DND-41 (cell line): ENCODE measurements around the gene CD276.

Source experiments
- EZH2 ChIP-seq: IDR thresholded peaks from 3 replicates; pipeline ENCODE4 v1.6.1; 2012; ENCODE audit warnings: borderline replicate concordance, low read depth, mild to moderate bottlenecking, moderate library complexity, low read length, inconsistent platforms; ENCODE audit not compliant: severe bottlenecking
- TF ChIP-seq, protein P1 (sequence below): IDR thresholded peaks from 2 replicates; pipeline ENCODE4 v1.5.1; 2012; ENCODE audit warnings: borderline replicate concordance, low read length, moderate library complexity, mild to moderate bottlenecking; ENCODE audit not compliant: poor library complexity, severe bottlenecking; ENCODE audit errors: extremely low read depth

DNA sequence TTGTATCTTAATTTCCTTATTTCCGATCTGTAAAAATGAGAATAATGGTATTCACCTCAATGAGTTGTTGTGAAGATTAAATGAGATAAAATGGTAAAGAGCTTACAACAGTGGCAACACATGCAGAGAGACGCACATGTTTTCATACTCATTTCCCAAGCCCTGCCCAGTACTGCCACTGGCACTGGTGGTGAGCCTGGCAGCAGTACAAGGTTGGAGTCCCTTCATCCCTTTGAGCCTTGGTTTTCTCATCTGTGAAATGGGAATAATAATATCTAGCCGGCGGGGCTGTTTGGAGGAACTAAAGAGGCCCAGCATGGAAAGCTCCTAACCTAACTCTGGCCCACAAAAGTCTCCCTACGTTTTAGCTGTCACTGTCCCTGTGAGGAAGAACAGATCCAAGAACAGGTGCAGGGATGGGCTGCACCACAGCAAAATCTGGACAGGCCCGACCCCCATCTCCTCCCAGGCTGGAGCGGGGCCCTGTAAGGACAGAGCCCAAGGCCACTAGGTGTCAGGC is 866 bp upstream of the CD276 start:
- TF ChIP-seq, protein P1, sequence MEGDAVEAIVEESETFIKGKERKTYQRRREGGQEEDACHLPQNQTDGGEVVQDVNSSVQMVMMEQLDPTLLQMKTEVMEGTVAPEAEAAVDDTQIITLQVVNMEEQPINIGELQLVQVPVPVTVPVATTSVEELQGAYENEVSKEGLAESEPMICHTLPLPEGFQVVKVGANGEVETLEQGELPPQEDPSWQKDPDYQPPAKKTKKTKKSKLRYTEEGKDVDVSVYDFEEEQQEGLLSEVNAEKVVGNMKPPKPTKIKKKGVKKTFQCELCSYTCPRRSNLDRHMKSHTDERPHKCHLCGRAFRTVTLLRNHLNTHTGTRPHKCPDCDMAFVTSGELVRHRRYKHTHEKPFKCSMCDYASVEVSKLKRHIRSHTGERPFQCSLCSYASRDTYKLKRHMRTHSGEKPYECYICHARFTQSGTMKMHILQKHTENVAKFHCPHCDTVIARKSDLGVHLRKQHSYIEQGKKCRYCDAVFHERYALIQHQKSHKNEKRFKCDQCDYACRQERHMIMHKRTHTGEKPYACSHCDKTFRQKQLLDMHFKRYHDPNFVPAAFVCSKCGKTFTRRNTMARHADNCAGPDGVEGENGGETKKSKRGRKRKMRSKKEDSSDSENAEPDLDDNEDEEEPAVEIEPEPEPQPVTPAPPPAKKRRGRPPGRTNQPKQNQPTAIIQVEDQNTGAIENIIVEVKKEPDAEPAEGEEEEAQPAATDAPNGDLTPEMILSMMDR: no peak
- TF ChIP-seq EZH2: no peak
